HepG2 (cell line): ENCODE measurements around the gene RAB34. TPM values are rescaled to one million over a fixed set of nuclear protein-coding genes. Genes with fewer than 3 reads are reported as not detected.
A peak's percentile ranks its signal among the peaks of the same experiment; 100 is the strongest.

ENCODE experiments used
- ARID2 ChIP-seq: sonication (generic); formaldehyde crosslinking; IDR thresholded peaks from 2 replicates; pipeline ENCODE4 v1.8.1; 2022; ENCODE audit warnings: mild to moderate bottlenecking, missing genetic modification reagents, borderline replicate concordance
- ATF7 ChIP-seq, 2 experiments: fragments of 450-650 bp in 1 of 2; sonication (generic) in 1 of 2; formaldehyde crosslinking in 1 of 2; IDR thresholded peaks; 2 replicates each; pipeline versions ENCODE4 v1.4.0 to v1.6.1; 2016 to 2020; ENCODE audit warnings: antibody characterized with exemption in 1 of 2, mild to moderate bottlenecking in 1 of 2, missing genetic modification reagents in 1 of 2
- GABPA ChIP-seq, 2 experiments: IDR thresholded peaks; 2 replicates each; pipeline ENCODE4 v1.6.1; 2011 to 2016; ENCODE audit warnings: low read depth in 2 of 2, low read length in 1 of 2, missing biosample characterization in 1 of 2, missing genetic modification characterization in 1 of 2
- HCFC1 ChIP-seq: fragments of 150-350 bp; IDR thresholded peaks from 2 replicates; pipeline ENCODE4 v1.6.1; 2014; ENCODE audit warnings: low read depth, low read length
- HDAC6 ChIP-seq: fragments of 200-600 bp; sonication (generic); IDR thresholded peaks from 2 replicates; pipeline ENCODE4 v1.7.0; 2017; ENCODE audit warnings: mild to moderate bottlenecking, antibody characterized with exemption, low read length, low read depth
- KLF9 ChIP-seq: IDR thresholded peaks from 2 replicates; pipeline ENCODE4 v1.6.1; 2016; ENCODE audit warnings: low read depth
- NPAS2 ChIP-seq: sonication (generic); formaldehyde crosslinking; IDR thresholded peaks from 2 replicates; pipeline ENCODE4 v1.8.0; 2022; ENCODE audit warnings: mild to moderate bottlenecking, missing genetic modification reagents, borderline replicate concordance
- RARG ChIP-seq: sonication (generic); formaldehyde crosslinking; IDR thresholded peaks from 2 replicates; pipeline ENCODE4 v1.4.0; 2020; ENCODE audit warnings: low read depth, mild to moderate bottlenecking, missing genetic modification reagents
- RXRA ChIP-seq: sonication (generic); formaldehyde crosslinking; IDR thresholded peaks from 2 replicates; pipeline ENCODE4 v1.5.1; 2020; ENCODE audit warnings: missing genetic modification reagents
- SALL1 ChIP-seq: sonication (generic); formaldehyde crosslinking; IDR thresholded peaks from 2 replicates; pipeline ENCODE4 v1.8.0; 2022; ENCODE audit warnings: mild to moderate bottlenecking, missing genetic modification reagents
- XBP1 ChIP-seq: sonication (generic); formaldehyde crosslinking; IDR thresholded peaks from 2 replicates; pipeline ENCODE4 v1.5.0; 2020; ENCODE audit warnings: missing genetic modification reagents
- YY1 ChIP-seq: IDR thresholded peaks from 2 replicates; pipeline ENCODE4 v1.6.1; 2011; ENCODE audit warnings: low read length, low read depth, moderate library complexity, mild to moderate bottlenecking; ENCODE audit not compliant: insufficient read depth, insufficient replicate concordance
- ZBTB3 ChIP-seq: sonication (generic); formaldehyde crosslinking; IDR thresholded peaks from 2 replicates; pipeline ENCODE4 v1.4.0; 2020; ENCODE audit warnings: low read depth, mild to moderate bottlenecking, moderate library complexity, missing genetic modification reagents, borderline replicate concordance
- ZMYM4 ChIP-seq: sonication (generic); formaldehyde crosslinking; IDR thresholded peaks from 2 replicates; pipeline ENCODE4 v1.8.1; 2023; ENCODE audit warnings: mild to moderate bottlenecking, missing genetic modification reagents
- ZNF468 ChIP-seq: sonication (generic); formaldehyde crosslinking; IDR thresholded peaks from 2 replicates; pipeline ENCODE4 v1.8.0; 2022; ENCODE audit warnings: mild to moderate bottlenecking, moderate library complexity, missing genetic modification reagents
- ZNF788 ChIP-seq: sonication (generic); formaldehyde crosslinking; IDR thresholded peaks from 2 replicates; pipeline ENCODE4 v1.5.0; 2020; ENCODE audit warnings: mild to moderate bottlenecking, missing genetic modification reagents, borderline replicate concordance
- polyA plus RNA-seq, 8 experiments: library from polyadenylated mRNA; depleted of rRNA in 3 of 8; stranded (reverse) in 7 of 8; unstranded in 1 of 8; fragments of >200 nt; fragmentation: Illumina TruSeq in 4 of 8; extraction: Trizol in 4 of 8; gene quantifications; 2 replicates each; pipeline versions ENCODE4 v1.2.1 to v1.2.3, GENCODE V29; 2011 to 2016; ENCODE audit warnings: low read depth in 4 of 8, missing spikeins in 1 of 8, mixed read lengths in 1 of 8; ENCODE audit not compliant: insufficient read depth in 1 of 8
- total RNA-seq, 5 experiments: library from RNA; depleted of rRNA; stranded (reverse); fragments of >200 nt; fragmentation: Illumina TruSeq; extraction: Trizol; gene quantifications; 2 replicates each; pipeline ENCODE4 v1.2.3, GENCODE V29; 2016; ENCODE audit warnings: low read depth in 1 of 5
- TF ChIP-seq, protein P1 (sequence below): sonication (generic); formaldehyde crosslinking; IDR thresholded peaks from 2 replicates; pipeline ENCODE4 v1.5.0; 2020; ENCODE audit warnings: missing genetic modification reagents, mild to moderate bottlenecking, borderline replicate concordance
- TF ChIP-seq, protein P2 (sequence below): sonication (generic); formaldehyde crosslinking; IDR thresholded peaks from 2 replicates; pipeline ENCODE4 v1.4.0; 2020; ENCODE audit warnings: missing genetic modification reagents; ENCODE audit errors: not compliant biosample characterization
- TF ChIP-seq, protein P3 (sequence below): sonication (generic); formaldehyde crosslinking; IDR thresholded peaks from 2 replicates; pipeline ENCODE4 v1.5.0; 2020; ENCODE audit warnings: missing genetic modification reagents
- TF ChIP-seq, protein P4 (sequence below): sonication (generic); formaldehyde crosslinking; IDR thresholded peaks from 2 replicates; pipeline ENCODE4 v1.4.0; 2020; ENCODE audit warnings: missing genetic modification reagents
- TF ChIP-seq, protein P5 (sequence below): sonication (generic); formaldehyde crosslinking; IDR thresholded peaks from 2 replicates; pipeline ENCODE4 v1.4.0; 2020; ENCODE audit warnings: missing genetic modification reagents, borderline replicate concordance
- TF ChIP-seq, protein P6 (sequence below): sonication (generic); formaldehyde crosslinking; IDR thresholded peaks from 2 replicates; pipeline ENCODE4 v1.8.0; 2022; ENCODE audit warnings: missing genetic modification reagents, mild to moderate bottlenecking, moderate library complexity, borderline replicate concordance

Gene RAB34
- total and polyA plus RNA-seq, 2 of the 13 experiments (the other 11 are each of a cell fraction or from before 2014, with no cell fraction given), result 0.49 TPM; not detected in 1

DNA sequence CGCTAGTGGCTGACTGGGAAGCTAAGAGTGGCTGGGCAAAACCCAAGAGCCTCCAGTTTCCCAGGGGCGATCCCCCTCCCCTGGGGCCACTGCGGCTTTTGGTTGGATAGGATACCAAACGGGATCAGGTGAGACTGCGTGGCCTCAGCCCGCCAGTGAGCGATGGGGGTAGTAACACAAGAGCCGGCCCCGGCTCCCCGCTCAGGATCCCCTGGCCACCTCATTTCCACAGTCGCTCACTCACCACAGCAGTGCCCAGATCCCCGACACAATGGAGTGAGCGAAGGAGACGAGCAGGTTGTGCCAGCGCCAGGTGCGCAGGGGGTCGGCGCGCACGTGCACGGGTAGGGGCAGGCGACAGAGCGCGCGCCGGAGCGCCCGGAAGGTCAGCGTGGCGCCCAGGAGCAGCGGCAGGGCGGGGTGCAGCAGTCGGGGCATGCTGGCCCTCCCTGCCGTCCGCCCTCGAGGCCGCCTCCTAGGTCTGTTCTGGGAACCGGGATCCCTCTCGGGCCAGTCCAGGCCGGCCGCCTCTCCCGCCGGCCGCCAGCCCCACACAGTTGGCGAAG lies 8.1 kb upstream of the RAB34 start (continued):
- TF ChIP-seq, protein P1, sequence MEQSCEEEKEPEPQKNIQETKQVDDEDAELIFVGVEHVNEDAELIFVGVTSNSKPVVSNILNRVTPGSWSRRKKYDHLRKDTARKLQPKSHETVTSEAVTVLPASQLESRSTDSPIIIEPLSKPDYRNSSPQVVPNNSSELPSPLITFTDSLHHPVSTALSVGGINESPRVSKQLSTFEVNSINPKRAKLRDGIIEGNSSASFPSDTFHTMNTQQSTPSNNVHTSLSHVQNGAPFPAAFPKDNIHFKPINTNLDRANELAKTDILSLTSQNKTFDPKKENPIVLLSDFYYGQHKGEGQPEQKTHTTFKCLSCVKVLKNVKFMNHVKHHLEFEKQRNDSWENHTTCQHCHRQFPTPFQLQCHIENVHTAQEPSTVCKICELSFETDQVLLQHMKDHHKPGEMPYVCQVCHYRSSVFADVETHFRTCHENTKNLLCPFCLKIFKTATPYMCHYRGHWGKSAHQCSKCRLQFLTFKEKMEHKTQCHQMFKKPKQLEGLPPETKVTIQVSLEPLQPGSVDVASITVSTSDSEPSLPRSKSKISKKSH (CRISPR knock-in tag), result no peak; the same call in 1 of the 2 replicates
- TF ChIP-seq, protein P2, sequence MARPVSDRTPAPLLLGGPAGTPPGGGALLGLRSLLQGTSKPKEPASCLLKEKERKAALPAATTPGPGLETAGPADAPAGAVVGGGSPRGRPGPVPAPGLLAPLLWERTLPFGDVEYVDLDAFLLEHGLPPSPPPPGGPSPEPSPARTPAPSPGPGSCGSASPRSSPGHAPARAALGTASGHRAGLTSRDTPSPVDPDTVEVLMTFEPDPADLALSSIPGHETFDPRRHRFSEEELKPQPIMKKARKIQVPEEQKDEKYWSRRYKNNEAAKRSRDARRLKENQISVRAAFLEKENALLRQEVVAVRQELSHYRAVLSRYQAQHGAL (CRISPR knock-in tag), result no peak
- TF ChIP-seq ATF7 (IDR thresholded peaks at IDR 0.05) (no peak), ATF7 (CRISPR knock-in tag; IDR thresholded peaks at IDR 0.05) (no peak), RARG (CRISPR knock-in tag) (no peak), HCFC1 (no peak), HDAC6 (no peak), GABPA (IDR thresholded peaks at IDR 0.05; ENCODE audit: low read depth, low read length) (no peak), GABPA (CRISPR knock-in tag; IDR thresholded peaks at IDR 0.05; ENCODE audit: low read depth) (no peak), YY1 (no peak), XBP1 (CRISPR knock-in tag) (no peak), RXRA (CRISPR knock-in tag) (no peak; the same call in none of the 2 replicates), ZMYM4 (CRISPR knock-in tag) (peak; percentile 22), NPAS2 (no peak), ZNF788 (CRISPR knock-in tag) (no peak; the same call in 1 of the 2 replicates), ZBTB3 (no peak), ZNF468 (no peak), SALL1 (CRISPR knock-in tag) (peak; percentile 63), KLF9 (no peak), ARID2 (CRISPR knock-in tag) (0 out of 2 replicates have a peak, but pooled peaks have one; percentile 74)
- TF ChIP-seq, protein P3, sequence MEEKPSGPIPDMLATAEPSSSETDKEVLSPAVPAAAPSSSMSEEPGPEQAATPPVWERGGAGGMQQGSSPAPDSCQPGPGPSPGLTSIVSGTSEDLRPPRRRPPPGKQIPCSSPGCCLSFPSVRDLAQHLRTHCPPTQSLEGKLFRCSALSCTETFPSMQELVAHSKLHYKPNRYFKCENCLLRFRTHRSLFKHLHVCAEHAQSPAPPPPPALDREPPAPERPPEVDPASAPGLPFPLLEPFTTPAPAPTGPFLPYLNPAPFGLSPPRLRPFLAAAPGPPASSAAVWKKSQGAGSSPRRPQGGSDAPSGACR (CRISPR knock-in tag), result 0 out of 2 replicates have a peak, but pooled peaks have one; percentile 2
- TF ChIP-seq, protein P4, sequence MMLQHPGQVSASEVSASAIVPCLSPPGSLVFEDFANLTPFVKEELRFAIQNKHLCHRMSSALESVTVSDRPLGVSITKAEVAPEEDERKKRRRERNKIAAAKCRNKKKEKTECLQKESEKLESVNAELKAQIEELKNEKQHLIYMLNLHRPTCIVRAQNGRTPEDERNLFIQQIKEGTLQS, result peak; percentile 35
- TF ChIP-seq, protein P5, sequence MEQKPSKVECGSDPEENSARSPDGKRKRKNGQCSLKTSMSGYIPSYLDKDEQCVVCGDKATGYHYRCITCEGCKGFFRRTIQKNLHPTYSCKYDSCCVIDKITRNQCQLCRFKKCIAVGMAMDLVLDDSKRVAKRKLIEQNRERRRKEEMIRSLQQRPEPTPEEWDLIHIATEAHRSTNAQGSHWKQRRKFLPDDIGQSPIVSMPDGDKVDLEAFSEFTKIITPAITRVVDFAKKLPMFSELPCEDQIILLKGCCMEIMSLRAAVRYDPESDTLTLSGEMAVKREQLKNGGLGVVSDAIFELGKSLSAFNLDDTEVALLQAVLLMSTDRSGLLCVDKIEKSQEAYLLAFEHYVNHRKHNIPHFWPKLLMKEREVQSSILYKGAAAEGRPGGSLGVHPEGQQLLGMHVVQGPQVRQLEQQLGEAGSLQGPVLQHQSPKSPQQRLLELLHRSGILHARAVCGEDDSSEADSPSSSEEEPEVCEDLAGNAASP, result peak; percentile 28; the same call in 1 of the 2 replicates
- TF ChIP-seq, protein P6, sequence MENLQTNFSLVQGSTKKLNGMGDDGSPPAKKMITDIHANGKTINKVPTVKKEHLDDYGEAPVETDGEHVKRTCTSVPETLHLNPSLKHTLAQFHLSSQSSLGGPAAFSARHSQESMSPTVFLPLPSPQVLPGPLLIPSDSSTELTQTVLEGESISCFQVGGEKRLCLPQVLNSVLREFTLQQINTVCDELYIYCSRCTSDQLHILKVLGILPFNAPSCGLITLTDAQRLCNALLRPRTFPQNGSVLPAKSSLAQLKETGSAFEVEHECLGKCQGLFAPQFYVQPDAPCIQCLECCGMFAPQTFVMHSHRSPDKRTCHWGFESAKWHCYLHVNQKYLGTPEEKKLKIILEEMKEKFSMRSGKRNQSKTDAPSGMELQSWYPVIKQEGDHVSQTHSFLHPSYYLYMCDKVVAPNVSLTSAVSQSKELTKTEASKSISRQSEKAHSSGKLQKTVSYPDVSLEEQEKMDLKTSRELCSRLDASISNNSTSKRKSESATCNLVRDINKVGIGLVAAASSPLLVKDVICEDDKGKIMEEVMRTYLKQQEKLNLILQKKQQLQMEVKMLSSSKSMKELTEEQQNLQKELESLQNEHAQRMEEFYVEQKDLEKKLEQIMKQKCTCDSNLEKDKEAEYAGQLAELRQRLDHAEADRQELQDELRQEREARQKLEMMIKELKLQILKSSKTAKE, result peak; percentile 44; the same call in 1 of the 2 replicates
